GM21737 (cell line): ENCODE results near the gene ADGRF5.

Source experiments
- ATAC-seq: cut with Tn5 transposase; IDR thresholded peaks from one replicate; pipeline ENCODE4 v1.9.1; 2021; ENCODE audit warnings: mild to moderate bottlenecking, moderate library complexity; ENCODE audit not compliant: unreplicated experiment

ADGRF5 gene

DNA sequence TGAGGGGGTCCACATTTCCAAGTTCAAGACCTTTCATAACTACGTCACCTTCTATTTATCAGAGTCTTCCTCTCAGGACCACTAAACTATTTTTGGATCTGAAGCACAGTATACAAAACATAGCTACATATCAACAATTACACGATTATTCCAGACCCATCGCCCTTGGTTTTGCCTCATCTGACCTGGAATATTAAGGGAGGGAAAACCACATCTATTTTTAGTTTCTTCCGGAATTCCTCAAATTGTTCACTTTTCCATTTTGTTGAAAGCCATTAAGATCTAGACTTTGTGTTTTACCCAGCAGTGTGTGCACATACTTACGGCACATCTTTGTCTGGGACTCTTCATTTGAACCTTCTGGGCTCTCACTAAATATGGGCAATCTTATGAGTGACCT is 12.0 kb upstream of the ADGRF5 start:
- ATAC-seq = no peak

DNA sequence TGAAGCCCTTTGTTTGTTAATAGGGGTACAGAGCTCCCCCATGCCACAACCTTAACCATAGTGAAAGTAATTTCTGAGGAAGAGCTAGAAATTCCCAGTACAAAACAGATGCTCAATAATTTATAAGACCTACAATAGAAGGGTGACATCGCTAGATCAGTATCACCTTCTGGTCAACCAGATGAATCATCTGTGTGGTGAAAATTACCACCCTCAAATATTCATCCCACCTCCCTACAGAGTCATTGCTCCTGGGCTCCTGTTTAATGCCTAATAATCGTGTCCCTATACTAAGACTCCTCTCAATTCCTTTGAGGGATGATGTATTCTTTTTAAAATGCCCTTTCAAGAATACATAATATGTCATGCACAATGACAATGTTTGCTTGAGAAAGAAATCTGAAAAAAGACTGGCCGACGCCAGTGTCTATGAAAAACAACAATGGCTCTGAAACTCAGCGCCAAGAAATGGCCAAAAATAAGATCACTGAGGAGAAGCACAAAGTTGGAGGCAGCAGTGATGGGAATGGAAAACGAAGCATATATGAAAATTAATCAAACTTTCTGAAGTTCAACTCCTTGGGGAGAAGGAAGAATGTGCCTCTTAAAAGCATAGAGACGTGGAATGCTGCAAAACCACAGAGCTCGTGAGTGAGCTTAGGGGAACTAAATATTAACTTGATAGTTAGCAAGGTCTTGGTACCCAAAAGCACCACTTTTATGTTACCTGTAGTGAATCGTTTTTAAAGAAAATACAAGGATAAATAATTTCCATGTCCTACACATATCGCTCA is 11.0 kb upstream of the ADGRF5 start:
- no peak for ATAC-seq

DNA sequence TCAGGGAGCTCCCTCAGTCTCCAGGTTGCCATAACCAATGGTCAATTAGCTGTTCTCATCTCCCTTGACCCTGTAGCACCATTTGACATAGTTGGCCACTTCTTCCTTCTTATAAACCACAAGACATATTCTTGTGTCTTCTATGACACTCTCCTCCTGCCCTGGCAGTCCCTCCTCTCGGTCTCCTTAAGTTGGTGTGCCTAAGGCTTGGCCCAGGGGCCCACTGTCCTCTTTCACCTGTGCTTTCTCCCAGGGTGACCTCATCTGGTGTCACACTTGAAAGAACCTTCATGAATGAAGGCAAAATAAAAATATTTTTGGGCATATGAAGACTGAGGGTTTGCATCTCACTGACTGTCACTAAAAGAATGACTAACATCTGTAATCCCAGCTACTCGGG is 9.7 kb upstream of the ADGRF5 start:
- no peak for ATAC-seq

DNA sequence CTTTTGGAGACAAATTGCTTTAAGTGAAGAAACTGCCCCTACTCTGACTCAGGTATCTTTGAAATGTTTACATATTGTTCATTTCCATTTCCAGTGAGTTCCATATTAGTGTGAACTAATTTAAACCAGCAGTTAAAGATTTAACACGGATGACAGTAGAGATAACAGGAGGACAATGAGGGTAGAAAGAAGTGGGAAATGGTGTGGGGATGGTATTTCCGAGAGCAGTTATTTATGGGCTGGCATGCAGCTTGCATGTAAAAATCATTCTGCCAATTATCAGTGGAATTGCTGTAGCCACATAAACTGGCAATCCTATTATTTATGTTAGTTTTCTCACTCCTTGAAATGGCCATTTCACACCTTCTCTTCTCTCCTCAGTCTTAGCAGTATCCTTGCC is 8.6 kb upstream of the ADGRF5 start:
- ATAC-seq = no peak

DNA sequence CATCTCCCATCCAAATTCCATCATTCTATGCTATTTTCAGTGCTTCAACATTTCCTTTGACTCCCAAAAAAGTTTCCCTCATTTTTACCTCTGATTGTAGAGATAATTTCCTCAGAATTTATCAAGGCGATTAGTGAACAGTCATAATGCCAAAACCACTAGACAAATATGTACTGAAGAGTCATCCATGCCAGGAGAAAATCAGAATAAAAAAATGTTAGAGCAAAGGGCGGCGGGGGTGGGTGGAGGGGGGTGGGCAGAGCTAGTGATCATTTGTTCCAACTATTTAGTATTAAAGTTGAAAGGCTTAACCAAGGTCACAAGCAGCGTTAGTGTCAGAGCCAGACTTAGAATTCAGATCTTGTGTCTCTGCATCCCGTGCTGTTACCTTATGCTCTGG is 5.3 kb upstream of the ADGRF5 start:
- ATAC-seq = no peak

DNA sequence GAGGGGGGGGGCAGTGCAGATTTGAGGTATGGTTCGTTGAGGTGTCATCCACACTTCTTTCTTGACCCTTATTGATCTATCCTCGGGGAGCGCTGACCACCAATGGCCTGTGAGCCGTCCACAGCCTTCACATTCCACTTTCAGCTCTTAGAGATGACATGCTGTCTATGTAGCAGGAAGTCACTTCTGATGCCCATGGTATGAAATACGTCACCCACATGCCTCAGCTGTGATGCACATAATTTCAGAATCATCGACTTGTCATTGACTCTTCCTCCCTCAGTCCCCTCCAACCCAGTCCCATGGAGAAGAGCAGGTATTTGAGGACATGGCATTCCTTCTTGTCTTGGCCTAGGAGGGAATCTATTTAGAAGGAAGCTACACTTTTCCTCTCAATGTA is 4.7 kb upstream of the ADGRF5 start:
- ATAC-seq = no peak

DNA sequence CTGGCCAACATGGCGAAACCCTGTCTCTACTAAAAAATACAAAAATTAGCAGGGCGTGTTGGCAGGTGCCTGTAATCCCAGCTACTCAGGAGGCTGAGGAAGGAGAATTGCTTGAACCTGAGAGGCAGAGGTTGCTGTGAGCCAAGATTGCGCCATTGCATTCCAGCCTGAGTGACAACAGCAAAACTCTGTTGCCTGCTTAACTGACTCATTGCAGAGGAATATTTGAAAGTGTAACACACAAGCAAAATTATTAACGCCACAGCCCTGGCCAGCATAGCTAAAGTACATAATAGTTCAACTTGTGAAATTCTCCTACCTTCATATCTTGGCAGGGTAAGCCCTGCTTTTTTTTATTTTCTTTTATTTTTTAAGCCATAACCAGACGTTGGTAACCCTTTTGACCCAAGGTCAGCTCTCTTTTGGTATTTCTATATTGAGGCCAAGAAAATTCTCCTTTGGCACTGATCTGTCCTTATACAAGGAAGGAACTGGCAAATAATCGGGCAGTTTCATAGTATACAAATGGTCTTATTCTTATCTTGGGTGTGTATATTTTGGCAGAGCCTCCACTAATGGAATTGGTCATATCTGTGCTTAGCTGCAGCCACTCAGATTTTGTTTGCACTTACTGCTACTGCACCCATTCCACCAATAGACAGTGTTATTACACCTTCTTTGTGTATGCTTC is 4.0 kb upstream of the ADGRF5 start:
- ATAC-seq = no peak

DNA sequence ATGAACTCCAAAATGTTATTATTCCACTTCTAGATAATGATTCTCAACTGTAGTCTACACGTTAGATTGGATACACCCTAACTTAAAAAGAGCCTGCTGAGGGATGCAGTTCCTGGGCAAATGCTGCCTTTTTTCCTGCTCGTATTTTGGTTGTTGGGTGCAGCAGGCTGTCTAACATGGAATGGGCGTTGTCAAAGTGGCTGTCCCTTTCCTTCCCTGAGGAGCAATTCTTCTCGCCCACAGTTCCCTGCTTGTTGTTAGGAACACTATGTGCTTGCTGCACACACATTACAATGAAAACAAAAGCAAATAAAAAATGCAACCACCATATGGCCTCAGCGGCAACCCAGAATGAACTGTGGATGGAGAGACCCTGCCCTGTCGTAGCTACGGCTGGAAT is 1.7 kb upstream of the ADGRF5 start:
- ATAC-seq = no peak

DNA sequence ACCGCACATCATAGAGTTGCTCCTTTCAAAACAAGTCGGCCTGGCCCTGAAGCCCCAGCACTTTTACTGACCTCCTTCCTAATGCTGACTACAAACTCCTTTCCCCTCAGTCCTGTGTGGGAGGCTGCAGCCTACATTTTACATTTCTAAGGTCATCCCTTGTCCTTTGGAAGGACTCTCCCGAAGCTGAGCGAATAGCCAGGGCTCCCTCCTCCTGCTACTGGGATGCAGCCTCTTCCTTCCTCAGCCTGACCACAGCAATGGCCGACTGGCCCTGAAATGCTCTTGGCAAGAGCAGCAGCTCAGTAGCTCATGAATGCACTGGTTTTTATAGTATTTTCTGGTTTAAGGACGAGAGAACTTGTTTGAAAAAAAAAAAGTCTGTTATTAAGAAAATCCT is 679 bp downstream of the ADGRF5 start:
- no peak for ATAC-seq

DNA sequence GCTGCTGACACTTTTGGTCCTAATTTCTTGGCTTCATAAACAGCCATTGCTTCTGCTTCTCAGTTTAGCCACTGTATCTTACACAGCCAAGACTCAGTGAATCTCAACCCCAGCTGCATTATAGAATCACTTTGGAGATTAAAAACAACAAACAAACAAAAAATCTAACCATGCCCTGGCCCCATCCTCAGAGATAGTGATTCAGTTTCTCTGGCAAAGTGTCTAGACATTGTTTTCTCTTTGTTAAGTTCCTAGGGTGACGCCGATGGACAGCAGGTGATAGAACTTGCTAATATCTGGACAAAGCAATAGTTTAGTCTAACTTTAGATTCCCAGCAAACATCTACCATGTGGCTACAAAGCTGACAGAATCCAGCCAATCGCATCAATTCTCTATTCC is 2.9 kb downstream of the ADGRF5 start:
- ATAC-seq = no peak

DNA sequence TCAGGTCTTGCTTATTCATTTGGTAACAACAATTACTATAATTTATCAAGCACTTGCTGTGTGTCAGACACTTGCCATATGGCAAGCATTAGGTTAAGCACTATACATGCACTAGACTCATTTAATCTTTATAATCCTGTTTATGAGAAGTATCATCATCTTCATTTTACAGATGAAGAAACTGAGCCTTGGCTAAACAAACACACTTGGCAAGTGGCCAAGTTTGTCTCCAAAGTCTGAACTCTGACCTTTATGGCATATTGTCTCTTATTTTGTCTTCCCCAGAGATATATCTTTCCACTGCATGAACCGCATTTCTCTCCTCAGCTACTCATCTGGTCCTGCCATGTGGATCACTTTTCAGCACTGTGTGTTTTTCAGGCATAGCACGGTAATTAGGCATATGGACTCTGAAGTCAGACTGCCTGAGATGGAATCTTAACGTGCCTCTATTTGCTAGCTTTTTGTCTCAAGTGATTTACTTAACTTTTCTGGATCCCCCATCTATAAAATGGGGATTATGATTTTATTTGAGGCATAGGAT is 4.7 kb downstream of the ADGRF5 start:
- ATAC-seq = no peak

DNA sequence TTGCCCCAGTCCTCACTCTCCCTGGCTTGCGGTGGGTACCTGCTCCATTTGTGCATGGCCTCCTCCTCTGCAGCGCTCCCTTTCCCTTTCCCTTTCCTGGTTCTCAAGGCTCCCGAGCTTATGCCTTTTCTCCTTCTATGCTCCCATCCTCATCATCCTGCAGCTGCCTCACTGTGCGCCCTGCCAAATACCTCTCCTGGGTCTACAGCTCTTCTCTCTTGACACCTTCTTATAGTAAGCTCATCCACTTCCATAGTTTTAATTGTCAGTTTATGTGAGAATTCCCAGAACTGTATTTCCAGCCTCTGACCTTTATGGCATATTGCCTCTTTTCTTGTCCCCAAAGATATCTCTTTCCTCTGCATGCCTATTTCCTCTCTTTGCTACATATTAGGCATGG is 5.9 kb downstream of the ADGRF5 start:
- ATAC-seq = no peak

DNA sequence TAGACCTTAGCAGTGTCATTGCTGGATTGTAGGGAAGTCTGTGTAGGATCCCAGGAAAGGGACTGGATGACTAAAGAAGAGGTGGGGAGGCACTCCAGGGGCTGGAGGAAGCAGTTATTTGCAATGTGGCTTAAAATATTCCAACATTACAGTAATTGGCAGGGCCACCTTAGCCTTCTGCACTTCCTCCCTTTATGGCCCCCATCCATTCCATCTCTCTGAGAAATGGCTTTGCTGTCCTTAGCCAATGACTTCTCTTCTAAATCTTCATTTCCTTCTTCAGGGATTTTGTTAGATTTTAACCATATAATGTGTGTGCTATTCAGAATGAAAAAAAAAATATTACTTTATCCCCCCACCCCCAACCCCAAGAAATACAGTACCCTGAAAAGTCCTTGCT is 6.4 kb downstream of the ADGRF5 start:
- no peak for ATAC-seq

DNA sequence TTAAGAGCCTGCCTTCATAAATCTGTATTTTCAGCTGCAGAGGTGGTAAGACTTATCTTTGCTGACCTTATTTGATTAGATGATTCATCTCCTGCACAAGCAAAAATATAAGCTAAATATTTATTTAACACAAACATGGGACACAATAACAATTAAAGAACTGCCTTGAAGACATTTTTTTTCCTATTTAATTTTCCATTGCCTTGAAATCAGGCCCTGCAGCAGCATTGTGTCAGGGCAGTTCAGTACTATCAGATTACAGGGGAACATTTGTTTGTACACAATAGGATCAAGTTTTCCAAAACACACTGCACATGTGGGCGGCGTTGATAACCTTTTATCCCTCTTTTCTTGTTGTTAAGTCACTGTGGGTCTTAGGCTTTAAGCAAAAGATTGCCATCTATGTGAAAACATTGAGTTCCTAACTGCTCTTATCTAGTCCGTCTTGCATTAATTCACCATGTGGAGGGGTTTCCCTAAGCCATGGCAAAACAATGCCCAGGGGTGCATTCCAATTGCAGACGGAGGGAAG is 7.4 kb downstream of the ADGRF5 start:
- no peak for ATAC-seq

DNA sequence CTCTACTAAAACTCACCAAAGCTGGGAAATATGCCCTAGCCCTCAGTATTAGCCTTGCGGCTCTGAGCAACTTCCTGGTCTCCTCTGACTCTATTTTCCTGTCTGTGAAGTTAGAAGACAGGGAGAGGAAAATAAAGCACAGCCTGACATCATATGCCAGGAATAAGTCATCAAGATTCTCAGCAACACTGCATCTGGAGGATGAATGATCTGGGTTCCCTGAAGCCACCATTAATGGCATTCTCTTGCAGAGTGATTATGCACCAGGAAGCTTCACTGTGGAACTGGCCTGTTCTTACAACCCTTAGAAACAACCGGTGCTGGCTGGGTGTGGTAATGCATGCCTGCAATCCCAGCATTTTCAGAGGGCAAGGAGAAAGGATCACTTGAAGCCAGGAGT is 12.4 kb downstream of the ADGRF5 start:
- no peak for ATAC-seq

DNA sequence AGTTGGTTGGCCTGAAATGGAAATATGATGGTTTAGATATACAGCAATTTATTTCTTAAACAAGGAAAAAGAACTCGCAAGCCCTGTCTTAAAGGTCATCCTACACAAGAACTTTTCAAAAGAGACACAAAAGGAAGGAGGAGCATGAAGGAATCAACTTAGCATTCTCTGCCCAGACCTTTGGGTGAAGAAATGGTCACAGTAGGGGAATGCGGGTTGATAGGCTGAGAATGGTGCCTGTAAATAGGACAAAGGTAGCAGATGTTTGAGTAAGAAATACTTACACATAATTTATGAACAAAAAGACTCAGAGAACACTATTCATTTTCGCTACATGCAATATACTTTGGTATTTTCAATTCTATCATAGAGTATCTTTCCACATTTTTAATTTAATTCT is 15.0 kb downstream of the ADGRF5 start:
- ATAC-seq = no peak

DNA sequence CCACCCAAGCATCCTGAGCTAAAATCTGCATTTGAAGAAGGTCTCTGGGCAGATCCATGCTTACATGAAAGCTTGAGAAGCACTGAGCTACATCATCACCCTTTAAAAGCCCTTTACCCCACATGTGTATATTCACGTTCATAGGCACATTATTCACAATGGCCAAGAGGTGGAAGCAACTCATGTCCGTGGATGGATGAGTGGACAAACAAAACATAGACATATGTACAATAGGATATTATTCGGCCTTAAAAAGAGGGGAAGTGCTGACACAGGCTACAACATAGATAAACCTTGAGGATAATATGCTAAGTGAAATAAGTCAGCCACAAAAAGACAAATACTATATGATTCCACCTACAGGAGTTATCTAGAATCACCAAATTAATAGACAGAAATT is 17.6 kb downstream of the ADGRF5 start:
- ATAC-seq = no peak

DNA sequence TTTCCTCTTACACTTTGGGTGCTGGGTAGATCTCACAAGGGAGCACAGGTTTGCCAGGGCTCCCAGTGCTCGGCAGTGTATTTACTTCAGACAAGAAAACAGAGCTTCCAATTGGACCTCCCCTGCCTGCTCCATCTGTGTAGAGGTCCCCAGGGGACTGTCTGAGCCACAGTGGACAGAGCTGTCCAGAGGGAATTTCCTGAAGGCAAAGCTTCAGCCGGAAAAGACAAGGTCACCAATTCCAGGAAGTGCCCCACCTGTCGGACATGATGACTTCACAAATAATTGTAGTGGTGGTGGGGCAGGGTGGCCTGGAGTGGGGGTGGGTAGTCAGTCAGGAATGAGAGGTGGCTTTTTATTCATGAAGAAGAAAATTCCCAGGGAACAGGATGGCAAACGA is 18.6 kb downstream of the ADGRF5 start:
- no peak for ATAC-seq

DNA sequence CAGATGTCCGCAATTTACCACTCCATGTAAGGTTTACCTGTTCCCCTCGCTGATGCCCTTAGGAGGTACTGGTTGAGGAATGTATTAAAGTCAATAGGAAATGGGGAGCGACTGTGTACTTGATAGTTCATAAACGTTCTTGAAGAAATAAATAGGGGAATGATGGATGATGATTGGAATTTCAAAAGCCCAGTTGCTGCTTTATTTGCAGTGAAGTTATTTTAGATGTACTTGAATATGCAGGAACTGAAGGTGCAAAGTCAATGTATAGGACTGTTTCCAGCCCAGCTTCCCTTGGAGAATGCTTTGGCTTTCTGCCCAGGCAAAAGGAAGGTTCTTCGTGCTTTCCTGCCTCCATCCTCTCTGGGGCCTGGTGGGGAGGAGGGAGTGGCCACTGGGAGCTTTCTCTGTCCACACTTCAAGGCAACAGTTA is 19.8 kb downstream of the ADGRF5 start:
- no peak for ATAC-seq

DNA sequence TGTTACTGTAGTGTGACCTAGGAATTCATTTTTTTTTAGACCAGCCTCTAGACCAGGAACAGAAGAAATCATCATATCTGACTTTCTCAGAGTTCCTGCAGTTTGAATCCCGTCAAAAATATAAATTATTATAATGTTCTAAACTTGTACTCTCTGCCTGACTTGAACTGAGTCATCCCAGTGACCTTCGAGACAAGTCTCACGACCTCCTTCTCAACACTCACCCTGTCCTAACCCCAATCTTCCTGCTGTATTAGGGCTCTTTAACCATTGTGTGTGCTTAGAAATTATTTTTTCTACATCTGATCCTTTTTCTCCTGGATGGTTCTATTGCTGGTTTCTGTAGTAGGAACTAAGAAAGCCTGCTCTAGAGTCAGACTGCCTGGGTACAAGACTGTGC is 21.5 kb downstream of the ADGRF5 start:
- ATAC-seq = no peak

DNA sequence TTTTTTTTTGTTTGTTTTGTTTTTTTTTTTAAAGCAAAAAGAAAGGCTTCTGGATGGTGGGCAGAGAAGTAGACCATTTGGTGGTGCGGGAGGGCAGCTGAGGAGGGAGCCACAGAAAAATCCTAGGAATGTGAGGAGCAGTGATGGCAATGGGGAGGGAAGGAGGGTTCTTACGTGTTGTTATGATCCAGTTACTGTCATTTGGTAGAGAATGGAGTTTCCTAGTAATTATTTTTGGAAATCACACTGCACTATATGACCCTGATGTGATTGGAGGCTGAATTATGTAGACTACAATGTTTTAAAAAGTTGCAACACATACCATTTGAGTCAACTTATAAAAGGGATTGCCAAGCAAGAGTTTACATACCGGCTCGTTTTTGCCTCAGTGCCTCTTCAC is 22.1 kb downstream of the ADGRF5 start:
- no peak for ATAC-seq

DNA sequence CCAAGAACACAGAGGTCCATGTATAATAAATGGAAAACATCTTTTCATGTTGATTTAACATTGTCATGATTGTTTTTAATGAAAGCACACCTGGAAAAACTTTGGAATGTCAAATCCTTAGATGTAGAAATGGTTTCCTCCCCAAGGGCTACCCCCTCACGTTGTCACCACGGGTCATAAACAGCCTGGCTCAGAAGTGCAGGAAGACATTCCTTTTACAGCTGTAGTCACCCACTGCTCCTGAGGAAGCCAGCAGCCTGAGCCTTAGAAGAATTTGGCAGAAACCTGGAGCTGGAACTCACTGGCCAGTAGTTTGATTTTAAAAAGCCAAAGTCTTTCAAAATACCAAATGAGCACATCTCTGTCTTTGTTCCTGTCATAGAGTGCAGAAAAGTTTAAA is 23.7 kb downstream of the ADGRF5 start:
- ATAC-seq = no peak
